ENCODE data around the gene ERGIC1.
"Not testable (repeated sequence)": the region's sequence is repeated elsewhere in the genome, so short reads cannot be mapped to it uniquely, and the experiment has no call there.

ERGIC1 gene

GRCh38 chr5:172802567-172803176 is 31.4 kb upstream of the ERGIC1 start:
- no peak overlapping the region for H3K4me3 ChIP-seq (ENCODE audit: low read length)
- H3K27me3 ChIP-seq (ENCODE audit: insufficient read depth, low read length): no peaks in the 10 kb centered on the region
- H3K36me3 ChIP-seq (ENCODE audit: insufficient read depth, low read length): no peaks in the 10 kb centered on the region
- no peak overlapping the region for H3K27ac ChIP-seq (ENCODE audit: low read depth, low read length)
- peaks cover 4% of the 10 kb centered on the region; the same call in 1 of the 2 replicates for H3K4me1 ChIP-seq (ENCODE audit: insufficient read depth, low read length)
- no peaks in the 10 kb centered on the region for H3K9me3 ChIP-seq (ENCODE audit: insufficient read depth, low read depth, low read length)
- WGBS: 92% methylated on average over 4 of the region's 4 CpGs
- H3K9ac ChIP-seq (ENCODE audit: low read depth, low read length): no peak overlapping the region

- WGBS: 84% methylated on average over 3 of the region's 3 CpGs
- no peak overlapping the region for H3K27ac ChIP-seq (ENCODE audit: low read depth, low read length)
- no peaks in the 10 kb centered on the region for H3K27me3 ChIP-seq (ENCODE audit: insufficient read depth, low read length)
- no peak overlapping the region for H3K4me3 ChIP-seq (ENCODE audit: low read length)
- no peaks in the 10 kb centered on the region for H3K9me3 ChIP-seq (ENCODE audit: insufficient read depth, low read depth, low read length)
- no peaks in the 10 kb centered on the region for H3K36me3 ChIP-seq (ENCODE audit: insufficient read depth, low read length)
- H3K4me1 ChIP-seq (ENCODE audit: insufficient read depth, low read length): peaks cover 4% of the 10 kb centered on the region; the same call in 1 of the 2 replicates
- H3K9ac ChIP-seq (ENCODE audit: low read depth, low read length): no peak overlapping the region
Measured at GRCh38 chr5:172805018-172805683, 28.9 kb upstream of the ERGIC1 start.

GRCh38 chr5:172805736-172806255 is 28.3 kb upstream of the ERGIC1 start:
- WGBS: 90% methylated on average over 9 of the region's 9 CpGs

GRCh38 chr5:172806897-172807672 is 27.0 kb upstream of the ERGIC1 start:
- H3K4me3 ChIP-seq (ENCODE audit: low read length): peak overlapping the region; percentile 21; the same call in 1 of the 2 replicates
- no peaks in the 10 kb centered on the region for H3K36me3 ChIP-seq (ENCODE audit: insufficient read depth, low read length)
- no peaks in the 10 kb centered on the region for H3K9me3 ChIP-seq (ENCODE audit: insufficient read depth, low read depth, low read length)
- WGBS: 57% methylated on average over 23 of the region's 24 CpGs
- H3K27ac ChIP-seq (ENCODE audit: low read depth, low read length): no peak overlapping the region
- H3K9ac ChIP-seq (ENCODE audit: low read depth, low read length): peak overlapping the region; percentile 54; the same call in 1 of the 2 replicates
- no peaks in the 10 kb centered on the region for H3K27me3 ChIP-seq (ENCODE audit: insufficient read depth, low read length)
- peaks cover 4% of the 10 kb centered on the region; the same call in 1 of the 2 replicates for H3K4me1 ChIP-seq (ENCODE audit: insufficient read depth, low read length)

More at GRCh38 chr5:172805736-172806255, 28.3 kb upstream of the ERGIC1 start:
- no peaks in the 10 kb centered on the region for H3K36me3 ChIP-seq (ENCODE audit: insufficient read depth, low read length)
- no peaks in the 10 kb centered on the region for H3K9me3 ChIP-seq (ENCODE audit: insufficient read depth, low read depth, low read length)
- no peak overlapping the region for H3K27ac ChIP-seq (ENCODE audit: low read depth, low read length)
- H3K4me1 ChIP-seq (ENCODE audit: insufficient read depth, low read length): peaks cover 4% of the 10 kb centered on the region; the same call in 1 of the 2 replicates
- no peak overlapping the region for H3K9ac ChIP-seq (ENCODE audit: low read depth, low read length)
- no peaks in the 10 kb centered on the region for H3K27me3 ChIP-seq (ENCODE audit: insufficient read depth, low read length)
- H3K4me3 ChIP-seq (ENCODE audit: low read length): no peak overlapping the region

GRCh38 chr5:172807766-172808311 is 26.2 kb upstream of the ERGIC1 start:
- 88% methylated on average over 11 of the region's 11 CpGs for WGBS
- Histone ChIP-seq H3K4me3 (ENCODE audit: low read length) (no peak overlapping the region), H3K27ac (ENCODE audit: low read depth, low read length) (no peak overlapping the region), H3K9ac (ENCODE audit: low read depth, low read length) (no peak overlapping the region), H3K4me1 (ENCODE audit: insufficient read depth, low read length) (peaks cover 4% of the 10 kb centered on the region; the same call in 1 of the 2 replicates), H3K27me3 (ENCODE audit: insufficient read depth, low read length) (no peaks in the 10 kb centered on the region), H3K9me3 (ENCODE audit: insufficient read depth, low read depth, low read length) (no peaks in the 10 kb centered on the region), H3K36me3 (ENCODE audit: insufficient read depth, low read length) (no peaks in the 10 kb centered on the region)

- Histone ChIP-seq H3K9ac (ENCODE audit: low read depth, low read length) (no peak overlapping the region), H3K4me3 (ENCODE audit: low read length) (no peak overlapping the region), H3K9me3 (ENCODE audit: insufficient read depth, low read depth, low read length) (no peaks in the 10 kb centered on the region), H3K4me1 (ENCODE audit: insufficient read depth, low read length) (peaks cover 4% of the 10 kb centered on the region; the same call in 1 of the 2 replicates), H3K36me3 (ENCODE audit: insufficient read depth, low read length) (no peaks in the 10 kb centered on the region), H3K27ac (ENCODE audit: low read depth, low read length) (no peak overlapping the region), H3K27me3 (ENCODE audit: insufficient read depth, low read length) (no peaks in the 10 kb centered on the region)
- WGBS: 93% methylated on average over 2 of the region's 2 CpGs
Measured at GRCh38 chr5:172809774-172810173, 24.3 kb upstream of the ERGIC1 start.

GRCh38 chr5:172810996-172811395 is 23.1 kb upstream of the ERGIC1 start:
- not testable (repeated sequence) for H3K4me3 ChIP-seq (ENCODE audit: low read length); H3K36me3 ChIP-seq (ENCODE audit: insufficient read depth, low read length); H3K9ac ChIP-seq (ENCODE audit: low read depth, low read length); H3K4me1 ChIP-seq (ENCODE audit: insufficient read depth, low read length); H3K27me3 ChIP-seq (ENCODE audit: insufficient read depth, low read length); H3K27ac ChIP-seq (ENCODE audit: low read depth, low read length); H3K9me3 ChIP-seq (ENCODE audit: insufficient read depth, low read depth, low read length)
- 96% methylated on average over 4 of the region's 4 CpGs for WGBS

GRCh38 chr5:172815631-172816030 is 18.4 kb upstream of the ERGIC1 start:
- no peaks in the 10 kb centered on the region for H3K4me1 ChIP-seq (ENCODE audit: insufficient read depth, low read length)
- no peak overlapping the region for H3K27ac ChIP-seq (ENCODE audit: low read depth, low read length)
- no peak overlapping the region for H3K9ac ChIP-seq (ENCODE audit: low read depth, low read length)
- H3K9me3 ChIP-seq (ENCODE audit: insufficient read depth, low read depth, low read length): no peaks in the 10 kb centered on the region
- H3K27me3 ChIP-seq (ENCODE audit: insufficient read depth, low read length): no peaks in the 10 kb centered on the region
- H3K4me3 ChIP-seq (ENCODE audit: low read length): no peak overlapping the region
- 89% methylated on average over 6 of the region's 7 CpGs for WGBS
- no peaks in the 10 kb centered on the region for H3K36me3 ChIP-seq (ENCODE audit: insufficient read depth, low read length)

GRCh38 chr5:172816925-172817562 is 17.0 kb upstream of the ERGIC1 start:
- Histone ChIP-seq H3K4me3 (ENCODE audit: low read length) (no peak overlapping the region), H3K9me3 (ENCODE audit: insufficient read depth, low read depth, low read length) (no peaks in the 10 kb centered on the region), H3K4me1 (ENCODE audit: insufficient read depth, low read length) (no peaks in the 10 kb centered on the region), H3K9ac (ENCODE audit: low read depth, low read length) (no peak overlapping the region), H3K27me3 (ENCODE audit: insufficient read depth, low read length) (no peaks in the 10 kb centered on the region), H3K27ac (ENCODE audit: low read depth, low read length) (no peak overlapping the region), H3K36me3 (ENCODE audit: insufficient read depth, low read length) (no peaks in the 10 kb centered on the region)
- 74% methylated on average over 5 of the region's 5 CpGs for WGBS

- H3K36me3 ChIP-seq (ENCODE audit: insufficient read depth, low read length): no peaks in the 10 kb centered on the region
- H3K4me3 ChIP-seq (ENCODE audit: low read length): no peak overlapping the region
- H3K4me1 ChIP-seq (ENCODE audit: insufficient read depth, low read length): no peaks in the 10 kb centered on the region
- WGBS: 93% methylated on average over 7 of the region's 7 CpGs
- no peaks in the 10 kb centered on the region for H3K27me3 ChIP-seq (ENCODE audit: insufficient read depth, low read length)
- no peaks in the 10 kb centered on the region for H3K9me3 ChIP-seq (ENCODE audit: insufficient read depth, low read depth, low read length)
- no peak overlapping the region for H3K9ac ChIP-seq (ENCODE audit: low read depth, low read length)
- H3K27ac ChIP-seq (ENCODE audit: low read depth, low read length): no peak overlapping the region
Measured at GRCh38 chr5:172817664-172818063, 16.4 kb upstream of the ERGIC1 start.
